Measurements from ENCODE around the gene TSPYL1. TPM values are rescaled to one million over a fixed set of nuclear protein-coding genes. Genes with fewer than 3 reads are reported as not detected.

The TSPYL1 gene
- total and polyA plus RNA-seq, 10 of the 15 experiments (the other 5 are each of a cell fraction or from before 2014, with no cell fraction given), result 22.9 to 44.1 (median 27.0) TPM

DNA sequence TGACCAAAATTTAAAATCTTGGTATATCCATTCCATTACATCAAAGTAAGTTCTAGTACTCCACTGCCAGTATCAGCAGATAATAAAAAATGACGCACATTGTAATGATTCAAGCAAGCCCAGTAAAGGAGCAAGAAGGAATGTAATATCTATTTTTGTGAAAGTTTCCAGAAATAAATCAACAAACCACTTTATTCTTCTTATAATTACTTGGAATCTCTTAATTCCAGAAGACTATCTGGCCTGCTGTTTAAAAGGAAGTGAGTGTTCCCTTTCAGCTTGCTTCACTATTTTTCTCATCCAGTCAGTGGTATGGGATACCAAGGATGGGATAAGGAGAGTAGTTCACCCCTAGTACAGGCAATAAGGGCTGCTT, 48.8 kb upstream of the TSPYL1 start:
- DNase-seq (ENCODE audit: low read depth, low spot score) (no peak), FAIRE-seq (no peak), ATAC-seq (no peak)
- Histone ChIP-seq H3K9ac (ENCODE audit: control insufficient read depth, insufficient read depth, low read length) (no peak overlapping the region), H3K36me3 (ENCODE audit: control insufficient read depth in 2 of 2, insufficient read depth in 2 of 2, low read length in 1 of 2) (no peaks in the 10 kb centered on the region), H2AFZ (ENCODE audit: control insufficient read depth, low read depth, low read length) (no peak overlapping the region), H3K4me1 (ENCODE audit: control insufficient read depth, insufficient read depth, low read length) (no peaks in the 10 kb centered on the region), H4K20me1 (ENCODE audit: control insufficient read depth, insufficient read depth) (no peaks in the 10 kb centered on the region), H3K27me3 (replicated peaks in 1 of 2; ENCODE audit: control insufficient read depth in 2 of 2, insufficient read depth in 2 of 2, low read length in 1 of 2) (no peaks in the 10 kb centered on the region), H3K79me2 (ENCODE audit: control insufficient read depth, insufficient read depth, low read length) (no peaks in the 10 kb centered on the region), H3K27ac (ENCODE audit: control insufficient read depth, insufficient read depth) (no peak overlapping the region), H3K4me2 (ENCODE audit: control insufficient read depth, insufficient read depth) (no peak overlapping the region), H3K4me3 (no peak overlapping the region), H3K9me3 (replicated peaks; ENCODE audit: control insufficient read depth, insufficient read depth, low read length) (no peaks in the 10 kb centered on the region)
- BruUV-seq (replicated peaks), result no TSS peak
- SMC1A ChIA-PET (ENCODE audit: uncharacterized antibody, unreplicated experiment), result interaction anchor here (1.0 kb wide), 1 partner anchor 41 kb away, joined by 3 read pairs; no protein-coding TSS in a partner anchor
- 100% methylated on average over 1 of the region's 1 CpG for WGBS (ENCODE audit: insufficient coverage, insufficient replicate concordance, low lambda C conversion rate, missing lambda C conversion rate)
- in situ Hi-C loops (cut with MboI), result no loop called here
- TF ChIP-seq NR2F1 (conservative IDR thresholded peaks at IDR 0.05), result no peak
- no peak for TF ChIP-seq GABPA (IDR thresholded peaks at IDR 0.05; ENCODE audit: low read depth)
- TF ChIP-seq ZNF622 (IDR thresholded peaks at IDR 0.05), result no peak
- TF ChIP-seq SPI1 (IDR thresholded peaks at IDR 0.05; ENCODE audit: borderline replicate concordance, insufficient read depth, low read depth, low read length), result no peak
- no peak for TF ChIP-seq SRF (IDR thresholded peaks at IDR 0.05; ENCODE audit: low read depth in 2 of 2, low read length in 2 of 2)
- TF ChIP-seq STAT1 (conservative IDR thresholded peaks at IDR 0.05), result no peak
- TF ChIP-seq MXI1 (IDR thresholded peaks at IDR 0.05; ENCODE audit: low read depth, low read length), result no peak
- no peak for TF ChIP-seq POU2F2 (IDR thresholded peaks at IDR 0.05; ENCODE audit: borderline replicate concordance, low read depth, low read length)
- TF ChIP-seq NFIC (IDR thresholded peaks at IDR 0.05; ENCODE audit: low read depth, low read length), result no peak
- TF ChIP-seq HDAC2 (IDR thresholded peaks at IDR 0.05), result no peak
- no peak for TF ChIP-seq BRCA1 (IDR thresholded peaks at IDR 0.05; ENCODE audit: low read depth, low read length)
- no peak for TF ChIP-seq ZNF592 (IDR thresholded peaks at IDR 0.05)
- no peak for TF ChIP-seq CHD1 (IDR thresholded peaks at IDR 0.05; ENCODE audit: low read depth, low read length)
- TF ChIP-seq, protein P1, sequence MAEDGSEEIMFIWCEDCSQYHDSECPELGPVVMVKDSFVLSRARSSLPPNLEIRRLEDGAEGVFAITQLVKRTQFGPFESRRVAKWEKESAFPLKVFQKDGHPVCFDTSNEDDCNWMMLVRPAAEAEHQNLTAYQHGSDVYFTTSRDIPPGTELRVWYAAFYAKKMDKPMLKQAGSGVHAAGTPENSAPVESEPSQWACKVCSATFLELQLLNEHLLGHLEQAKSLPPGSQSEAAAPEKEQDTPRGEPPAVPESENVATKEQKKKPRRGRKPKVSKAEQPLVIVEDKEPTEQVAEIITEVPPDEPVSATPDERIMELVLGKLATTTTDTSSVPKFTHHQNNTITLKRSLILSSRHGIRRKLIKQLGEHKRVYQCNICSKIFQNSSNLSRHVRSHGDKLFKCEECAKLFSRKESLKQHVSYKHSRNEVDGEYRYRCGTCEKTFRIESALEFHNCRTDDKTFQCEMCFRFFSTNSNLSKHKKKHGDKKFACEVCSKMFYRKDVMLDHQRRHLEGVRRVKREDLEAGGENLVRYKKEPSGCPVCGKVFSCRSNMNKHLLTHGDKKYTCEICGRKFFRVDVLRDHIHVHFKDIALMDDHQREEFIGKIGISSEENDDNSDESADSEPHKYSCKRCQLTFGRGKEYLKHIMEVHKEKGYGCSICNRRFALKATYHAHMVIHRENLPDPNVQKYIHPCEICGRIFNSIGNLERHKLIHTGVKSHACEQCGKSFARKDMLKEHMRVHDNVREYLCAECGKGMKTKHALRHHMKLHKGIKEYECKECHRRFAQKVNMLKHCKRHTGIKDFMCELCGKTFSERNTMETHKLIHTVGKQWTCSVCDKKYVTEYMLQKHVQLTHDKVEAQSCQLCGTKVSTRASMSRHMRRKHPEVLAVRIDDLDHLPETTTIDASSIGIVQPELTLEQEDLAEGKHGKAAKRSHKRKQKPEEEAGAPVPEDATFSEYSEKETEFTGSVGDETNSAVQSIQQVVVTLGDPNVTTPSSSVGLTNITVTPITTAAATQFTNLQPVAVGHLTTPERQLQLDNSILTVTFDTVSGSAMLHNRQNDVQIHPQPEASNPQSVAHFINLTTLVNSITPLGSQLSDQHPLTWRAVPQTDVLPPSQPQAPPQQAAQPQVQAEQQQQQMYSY (CRISPR knock-in tag; IDR thresholded peaks at IDR 0.05), result no peak
- TF ChIP-seq SUPT20H (IDR thresholded peaks at IDR 0.05; ENCODE audit: borderline replicate concordance, control insufficient read depth, low read depth, low read length), result no peak
- TF ChIP-seq, protein P2, sequence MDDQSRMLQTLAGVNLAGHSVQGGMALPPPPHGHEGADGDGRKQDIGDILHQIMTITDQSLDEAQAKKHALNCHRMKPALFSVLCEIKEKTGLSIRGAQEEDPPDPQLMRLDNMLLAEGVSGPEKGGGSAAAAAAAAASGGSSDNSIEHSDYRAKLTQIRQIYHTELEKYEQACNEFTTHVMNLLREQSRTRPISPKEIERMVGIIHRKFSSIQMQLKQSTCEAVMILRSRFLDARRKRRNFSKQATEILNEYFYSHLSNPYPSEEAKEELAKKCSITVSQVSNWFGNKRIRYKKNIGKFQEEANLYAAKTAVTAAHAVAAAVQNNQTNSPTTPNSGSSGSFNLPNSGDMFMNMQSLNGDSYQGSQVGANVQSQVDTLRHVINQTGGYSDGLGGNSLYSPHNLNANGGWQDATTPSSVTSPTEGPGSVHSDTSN (IDR thresholded peaks at IDR 0.05; ENCODE audit: insufficient replicate concordance, low read depth, low read length), result no peak
- TF ChIP-seq BHLHE40 (IDR thresholded peaks at IDR 0.05; ENCODE audit: borderline replicate concordance in 1 of 2, low read depth in 2 of 2, low read length in 1 of 2), result no peak
- intact Hi-C loops (cut with micrococcal nuclease; ENCODE audit: unreplicated experiment), result no loop called here
- RAD21 ChIA-PET (ENCODE audit: unreplicated experiment), result no interaction called here
- CTCF ChIA-PET, result no interaction called here
- POLR2A ChIA-PET, result interaction anchor here (1.2 kb wide), 1 partner anchor 13 kb away, joined by 3 read pairs; no protein-coding TSS in a partner anchor
